ENCODE results near the gene ZNF701. TPM values are rescaled to one million over a fixed set of nuclear protein-coding genes. Genes with fewer than 3 reads are reported as not detected.
"Not testable (repeated sequence)": the region's sequence is repeated elsewhere in the genome, so short reads cannot be mapped to it uniquely, and the experiment has no call there.

ZNF701 gene
- total RNA-seq (2014; rRNA removed; shearing (Covaris generic)): 5.2 and 13.4 TPM in 2 replicates

DNA sequence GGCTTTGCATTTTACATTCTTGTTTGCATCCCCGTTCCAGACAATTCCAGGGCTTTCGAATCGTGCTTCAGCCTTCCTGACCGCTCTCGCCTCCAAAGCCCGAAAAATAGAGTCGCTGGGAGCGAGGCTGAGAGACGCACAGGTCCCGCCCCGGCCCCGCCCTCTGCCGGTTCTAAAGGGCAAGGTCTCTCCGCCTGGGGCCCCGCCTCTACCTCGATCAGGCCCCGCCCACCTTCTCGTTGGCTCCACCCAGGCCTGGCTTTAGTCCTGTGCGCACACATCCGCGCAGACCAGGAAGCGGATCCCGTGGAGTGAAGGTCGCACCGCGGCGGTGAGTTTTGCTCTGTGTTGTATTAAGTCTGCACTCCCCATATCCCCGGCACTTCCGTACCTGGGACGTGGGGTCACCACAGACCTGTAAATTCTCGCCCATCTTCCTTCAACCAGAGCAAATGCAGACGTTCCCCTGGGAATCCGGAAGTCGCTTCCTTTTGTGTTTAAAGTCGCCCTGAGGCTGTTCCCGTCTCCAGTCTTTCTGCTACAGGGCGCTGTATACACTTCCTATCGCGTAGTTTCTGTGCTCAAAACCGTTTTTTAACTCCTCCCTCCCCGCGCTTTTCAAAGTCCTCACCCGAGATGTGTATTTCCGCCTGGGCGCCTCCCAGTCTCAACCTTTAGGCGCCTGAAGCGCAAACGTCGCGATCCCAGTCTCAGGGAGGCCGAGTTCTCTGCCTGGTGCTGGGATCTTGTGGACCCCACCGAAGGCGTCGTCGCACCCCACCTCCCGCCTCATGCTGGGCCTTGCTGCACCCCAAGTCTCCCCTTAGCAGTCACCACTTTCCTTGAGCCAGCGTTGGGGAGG, at the start of gene ZNF701:
Gene ZNF701 (plus strand): TSS at position 288 of the 862 bp plus-strand sequence. CDS start 3,861 bp downstream, outside the sequence.
- peak; percentile 87 for DNase-seq (ENCODE audit: low read depth)

DNA sequence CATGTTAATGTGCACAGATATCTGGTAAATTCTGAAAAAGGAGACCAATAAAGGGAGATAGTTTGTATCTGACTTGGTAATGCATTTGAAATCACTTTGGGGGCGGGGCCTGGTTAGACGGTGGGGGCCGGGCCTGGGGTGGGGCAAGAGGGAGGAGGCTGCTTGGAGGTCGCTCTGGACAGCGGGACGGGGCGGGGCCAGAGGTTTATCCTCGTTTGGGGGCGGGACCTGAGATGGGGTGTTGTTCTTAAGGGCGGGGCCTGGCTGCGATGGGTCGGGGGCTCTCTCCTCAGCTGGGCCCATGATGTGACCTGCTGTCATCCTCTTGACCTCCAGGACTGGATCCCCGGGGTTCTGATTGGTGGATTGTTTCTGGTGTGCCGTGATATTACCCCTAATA, 47.5 kb upstream of the ZNF701 start:
- no peak for DNase-seq (ENCODE audit: low read depth)

DNA sequence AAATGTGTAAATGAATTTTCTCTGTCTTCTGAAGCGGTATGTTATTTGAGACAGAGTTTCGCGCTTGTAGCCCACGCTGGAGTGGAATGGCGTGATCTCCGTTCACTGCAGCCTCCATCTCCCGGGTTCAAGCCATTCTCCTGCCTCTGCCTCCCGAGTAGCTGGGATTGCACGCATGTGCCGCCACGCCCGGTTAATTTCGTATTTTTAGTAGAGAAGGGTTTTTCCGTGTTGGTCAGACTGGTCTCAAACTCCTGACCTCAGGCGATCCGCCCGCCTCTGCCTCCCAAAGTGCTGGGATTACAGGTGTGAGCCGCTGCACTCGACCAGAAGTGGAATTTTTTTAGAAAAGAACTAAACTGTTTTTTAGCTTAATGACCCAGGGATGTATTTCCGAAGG, 46.0 kb upstream of the ZNF701 start:
- DNase-seq (ENCODE audit: low read depth): no peak

DNA sequence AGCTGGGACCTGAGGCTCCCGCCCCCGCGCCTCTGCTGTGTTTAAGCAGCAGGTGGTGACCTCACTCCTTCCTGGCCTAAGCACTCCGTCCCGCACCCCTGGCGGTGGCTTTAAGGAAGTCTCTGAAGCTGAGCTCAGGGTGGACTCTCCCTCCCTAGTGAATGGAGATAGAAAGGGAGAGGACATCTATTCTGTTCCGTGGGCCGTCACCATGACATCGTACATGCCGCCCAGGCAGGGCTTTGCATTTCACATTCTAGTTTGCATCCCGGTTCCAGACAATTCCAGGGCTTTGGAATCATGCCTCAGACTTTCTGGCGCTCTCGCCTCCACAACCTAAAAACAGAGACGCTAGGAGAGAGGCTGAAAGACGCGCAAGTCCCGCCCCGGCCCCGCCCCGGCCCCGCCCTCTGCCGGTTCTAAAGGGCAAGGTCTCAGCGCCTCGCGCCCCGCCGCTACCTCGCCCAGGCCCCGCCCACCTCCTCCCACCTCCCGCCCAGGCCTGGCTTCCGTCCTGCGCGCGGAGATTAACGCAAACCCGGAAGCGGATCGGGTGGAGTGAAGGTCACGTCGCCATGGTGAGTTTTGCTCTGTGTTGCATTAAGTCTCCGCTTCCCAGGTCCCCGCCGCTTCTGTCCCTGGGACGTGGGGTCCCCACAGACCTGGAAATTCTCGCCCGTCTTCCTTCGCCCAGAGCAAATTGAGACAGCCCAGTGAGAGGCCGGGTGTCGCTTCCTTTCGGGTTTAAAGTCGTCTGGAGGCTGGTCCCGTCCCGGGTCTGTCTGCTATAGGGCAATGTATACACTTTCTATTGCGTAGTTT, 42.7 kb upstream of the ZNF701 start, which contains the start of gene ZNF808:
Gene ZNF808 (plus strand): TSS at position 535 of the 822 bp plus-strand sequence. CDS start 15,617 bp downstream, outside the sequence.
- DNase-seq (ENCODE audit: low read depth): peak; percentile 91

DNA sequence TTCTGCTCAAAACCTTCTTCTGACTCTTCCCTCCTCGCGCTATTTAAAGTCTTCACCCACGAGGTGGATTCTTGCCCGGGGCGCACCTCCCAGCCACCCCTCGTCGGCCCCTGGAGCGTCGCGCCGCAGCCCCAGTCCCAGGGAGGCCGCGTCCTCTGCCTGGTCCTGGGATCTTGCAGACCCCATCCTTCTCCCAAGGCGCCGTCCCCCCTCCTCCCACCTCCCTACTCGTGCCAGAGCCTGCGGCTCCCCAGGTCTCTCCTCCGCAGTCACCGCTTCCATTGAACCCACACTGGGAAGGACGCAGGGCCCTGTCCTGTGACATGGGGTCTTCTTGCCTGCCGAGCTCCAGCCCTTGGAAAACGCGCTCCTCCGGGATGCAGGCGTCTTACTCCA, 42.1 kb upstream of the ZNF701 start:
- DNase-seq (ENCODE audit: low read depth): no peak

DNA sequence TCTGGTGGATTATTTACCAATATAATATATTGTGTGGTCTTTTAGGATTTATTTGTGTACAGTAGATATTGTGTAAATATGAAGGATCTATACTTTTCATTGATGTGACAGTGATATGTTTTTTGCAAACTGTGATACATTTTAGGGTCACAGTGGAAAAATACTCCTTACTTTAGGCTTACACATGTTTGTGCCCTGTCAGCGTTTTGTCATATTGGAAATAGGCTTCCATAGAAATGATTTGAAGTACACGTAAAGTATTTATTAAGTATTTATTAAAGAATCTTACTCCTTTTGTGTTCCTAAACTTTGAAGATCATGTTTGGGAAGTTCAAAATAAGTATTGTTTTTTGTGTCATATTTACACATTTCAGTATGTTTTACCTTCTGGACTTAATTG, 37.6 kb upstream of the ZNF701 start:
- no peak for DNase-seq (ENCODE audit: low read depth)

DNA sequence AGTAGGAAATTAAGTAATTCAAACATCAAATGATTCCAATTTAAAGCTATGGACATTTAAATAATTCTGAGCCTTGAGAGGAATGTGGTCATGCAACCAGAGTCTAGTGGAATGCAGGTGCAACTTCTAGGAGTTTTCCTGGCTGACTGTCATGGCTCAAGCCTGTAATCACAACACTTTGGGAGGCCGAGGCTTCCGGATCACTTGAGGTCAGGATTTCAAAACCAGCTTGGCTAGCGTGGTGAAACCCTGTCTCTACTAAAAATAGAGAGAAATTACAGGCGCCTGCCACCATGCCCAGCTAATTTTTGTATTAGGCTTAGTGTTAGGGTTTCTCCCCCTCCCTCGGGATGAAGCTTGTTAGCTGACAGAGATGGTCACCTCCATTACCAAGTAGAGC, 36.2 kb upstream of the ZNF701 start:
- no peak for DNase-seq (ENCODE audit: low read depth)

DNA sequence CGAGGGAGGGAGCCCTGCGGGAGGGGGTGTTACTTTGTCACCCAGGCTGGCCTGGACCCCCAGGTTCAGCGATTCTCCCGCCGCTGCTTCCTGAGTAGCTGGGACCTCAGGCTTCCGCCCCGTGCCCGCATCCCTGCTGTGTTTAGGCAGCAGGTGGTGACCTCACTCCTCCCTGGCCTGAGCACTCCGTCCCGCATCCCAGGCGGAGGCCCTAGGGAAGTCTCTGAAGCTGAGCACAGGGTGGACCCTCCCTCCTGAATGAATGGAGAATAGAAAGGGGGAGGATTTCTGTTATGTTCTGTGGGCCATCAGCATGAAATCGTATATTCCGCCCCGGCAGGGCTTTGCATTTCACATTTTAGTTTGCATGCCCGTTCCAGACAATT, 34.7 kb upstream of the ZNF701 start:
- not testable (repeated sequence) for DNase-seq (ENCODE audit: low read depth)

DNA sequence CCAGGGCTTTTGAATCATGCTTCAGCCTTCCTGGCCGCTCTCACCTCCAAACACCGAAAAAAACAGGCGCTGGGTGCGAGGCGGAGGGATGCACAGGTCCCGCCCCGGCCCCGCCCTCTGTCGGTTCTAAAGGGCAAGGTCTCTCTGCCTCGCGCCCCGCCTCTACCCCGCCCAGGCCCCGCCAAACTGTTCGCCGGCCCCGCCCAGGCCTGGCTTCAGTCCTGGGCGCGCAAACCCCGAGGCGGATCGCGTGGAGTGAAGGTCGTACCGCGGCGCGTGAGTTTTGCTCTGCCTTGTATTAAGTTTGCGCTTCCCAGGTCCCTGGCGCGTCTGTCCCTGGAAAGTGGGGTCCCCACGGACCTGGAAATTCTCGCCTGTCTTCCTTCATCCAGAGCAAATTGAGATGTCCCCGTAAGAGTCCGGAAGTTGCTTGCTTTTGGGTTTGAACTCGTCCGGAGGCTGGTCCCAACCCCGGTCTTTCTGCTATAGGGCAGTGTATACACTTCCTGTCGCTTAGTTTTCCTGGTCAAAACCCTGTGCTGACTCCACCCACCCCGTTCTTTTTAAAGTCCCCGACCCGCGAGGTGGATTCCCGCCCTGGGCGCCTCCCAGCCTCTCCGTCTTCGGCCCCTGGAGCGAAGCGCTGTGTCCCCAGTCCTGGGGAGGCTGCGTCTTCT, 34.2 kb upstream of the ZNF701 start:
- DNase-seq (ENCODE audit: low read depth): no peak

DNA sequence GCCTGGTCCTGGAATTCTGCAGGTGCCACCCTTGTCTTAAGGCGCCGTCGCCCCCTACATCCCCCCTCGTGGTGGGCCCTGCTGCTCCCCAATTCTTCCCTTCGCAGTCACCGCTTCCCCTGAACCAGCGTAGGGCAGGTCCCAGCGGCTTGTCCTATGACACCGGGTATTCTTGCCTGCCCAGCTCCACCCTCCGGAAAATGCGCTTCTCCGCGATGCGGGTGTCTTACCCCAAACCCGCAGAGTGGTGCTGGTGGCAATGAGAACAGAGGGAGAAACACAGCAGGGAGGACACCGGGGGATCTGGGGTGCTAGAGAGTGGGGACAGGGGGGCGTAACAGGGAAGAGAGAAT, 33.7 kb upstream of the ZNF701 start:
- DNase-seq (ENCODE audit: low read depth): no peak

DNA sequence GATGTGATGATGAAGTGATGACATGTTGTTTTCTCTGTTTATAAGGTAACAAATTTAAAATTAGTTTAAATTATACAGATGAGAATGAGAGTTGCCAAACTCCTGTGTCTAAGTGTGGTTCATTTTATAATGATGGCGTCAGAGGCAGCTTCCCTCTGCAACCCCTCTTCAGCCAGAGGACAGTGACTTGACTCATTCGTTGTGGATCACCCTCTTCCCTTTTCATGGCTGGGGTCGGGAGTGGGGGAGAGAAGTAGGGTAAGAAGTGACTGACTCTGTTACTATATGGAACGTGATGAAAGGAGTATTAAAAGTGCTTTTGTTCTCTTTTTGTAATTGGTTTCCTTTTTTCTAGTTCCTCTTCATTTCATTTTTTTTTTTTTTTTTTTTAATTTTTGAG, 31.3 kb upstream of the ZNF701 start:
- DNase-seq (ENCODE audit: low read depth): not testable (repeated sequence)

DNA sequence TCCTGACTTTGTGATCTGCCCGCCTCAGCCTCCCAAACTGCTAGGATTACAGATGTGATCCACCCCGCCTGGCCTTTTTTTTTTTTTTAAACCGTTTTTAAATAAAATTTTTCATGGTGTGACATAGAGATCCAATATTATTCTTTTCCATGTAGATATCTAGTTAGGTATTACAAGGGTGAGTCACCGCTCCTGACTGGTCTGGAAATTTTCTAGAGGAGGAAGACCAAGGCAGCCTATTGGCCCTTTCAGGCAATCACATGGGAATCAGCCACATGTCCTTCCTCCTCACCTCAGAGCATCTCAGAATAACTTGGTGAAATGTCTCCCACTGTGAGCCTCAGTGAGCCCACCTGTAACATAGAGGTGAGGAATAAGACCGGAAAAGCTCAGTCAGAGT, 28.9 kb upstream of the ZNF701 start:
- not testable (repeated sequence) for DNase-seq (ENCODE audit: low read depth)

DNA sequence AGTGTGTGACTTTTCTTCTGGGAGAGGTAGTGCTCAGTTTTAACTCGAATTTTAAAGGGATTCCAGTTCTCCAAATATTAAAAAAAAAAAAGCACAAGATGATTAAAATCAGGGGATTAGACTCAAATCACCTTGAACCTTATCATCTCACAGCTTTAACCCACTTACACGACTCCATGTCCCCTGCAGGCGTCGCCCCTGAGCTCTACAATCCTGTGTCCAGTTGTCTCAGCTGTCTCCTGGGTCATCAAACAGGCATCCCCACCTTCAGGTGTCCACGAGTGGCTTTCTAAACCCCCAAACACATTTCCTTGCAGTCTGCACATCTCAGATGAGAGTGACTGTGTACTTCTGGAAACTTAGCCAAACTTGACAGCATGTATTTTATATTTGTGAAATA, 28.5 kb upstream of the ZNF701 start:
- no peak for DNase-seq (ENCODE audit: low read depth)

DNA sequence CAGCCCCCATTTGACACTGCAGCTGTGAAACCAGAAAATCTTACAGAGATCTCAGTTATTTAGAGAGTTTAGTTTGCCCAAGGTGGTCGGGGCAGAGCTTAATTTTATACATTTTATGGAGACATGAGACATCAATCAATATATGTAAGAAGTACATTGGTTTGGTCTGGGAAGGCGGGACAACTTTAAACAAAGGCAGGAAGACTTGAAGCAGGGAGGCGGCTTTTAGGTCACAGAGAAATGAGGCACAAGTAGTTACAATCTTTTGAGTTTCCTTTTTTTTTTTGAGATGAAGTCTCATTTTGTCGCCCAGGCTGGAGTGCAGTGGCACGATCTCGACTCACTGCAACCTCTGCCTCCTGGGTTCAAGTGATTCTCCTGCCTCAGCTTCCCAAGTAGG, 27.5 kb upstream of the ZNF701 start:
- DNase-seq (ENCODE audit: low read depth): not testable (repeated sequence)

DNA sequence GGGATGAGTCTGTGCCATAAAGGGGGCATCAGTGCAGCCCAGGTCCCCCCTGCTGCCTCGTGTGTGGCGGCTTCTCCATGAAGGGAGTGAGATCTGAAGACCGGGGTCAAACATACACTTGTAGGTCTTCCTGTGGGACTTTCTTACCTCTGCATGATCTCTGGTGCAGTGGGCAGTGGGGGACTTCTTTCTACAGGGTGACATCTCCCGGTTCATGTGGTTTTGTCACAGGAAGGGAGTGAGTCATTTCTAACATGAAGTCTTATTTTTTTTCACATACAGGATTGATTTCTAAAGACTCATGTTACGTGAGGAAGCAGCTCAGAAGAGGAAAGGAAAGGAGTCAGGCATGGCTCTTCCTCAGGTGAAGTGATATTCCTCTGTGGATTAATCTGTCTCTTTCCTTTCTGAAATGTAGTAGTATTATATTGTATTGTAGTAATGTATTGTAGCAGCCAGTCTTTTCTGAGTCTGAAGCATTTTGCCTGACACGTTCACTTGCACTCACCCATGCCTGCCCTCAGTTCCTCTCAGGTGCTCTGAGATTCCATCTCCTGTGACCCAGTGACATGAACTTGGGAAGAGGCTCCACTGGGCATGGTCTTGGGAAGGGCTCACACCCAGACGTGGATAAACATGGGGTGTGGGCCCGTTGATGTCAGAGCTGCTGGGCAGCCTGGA, 27.0 kb upstream of the ZNF701 start:
- DNase-seq (ENCODE audit: low read depth): peak; percentile 38

DNA sequence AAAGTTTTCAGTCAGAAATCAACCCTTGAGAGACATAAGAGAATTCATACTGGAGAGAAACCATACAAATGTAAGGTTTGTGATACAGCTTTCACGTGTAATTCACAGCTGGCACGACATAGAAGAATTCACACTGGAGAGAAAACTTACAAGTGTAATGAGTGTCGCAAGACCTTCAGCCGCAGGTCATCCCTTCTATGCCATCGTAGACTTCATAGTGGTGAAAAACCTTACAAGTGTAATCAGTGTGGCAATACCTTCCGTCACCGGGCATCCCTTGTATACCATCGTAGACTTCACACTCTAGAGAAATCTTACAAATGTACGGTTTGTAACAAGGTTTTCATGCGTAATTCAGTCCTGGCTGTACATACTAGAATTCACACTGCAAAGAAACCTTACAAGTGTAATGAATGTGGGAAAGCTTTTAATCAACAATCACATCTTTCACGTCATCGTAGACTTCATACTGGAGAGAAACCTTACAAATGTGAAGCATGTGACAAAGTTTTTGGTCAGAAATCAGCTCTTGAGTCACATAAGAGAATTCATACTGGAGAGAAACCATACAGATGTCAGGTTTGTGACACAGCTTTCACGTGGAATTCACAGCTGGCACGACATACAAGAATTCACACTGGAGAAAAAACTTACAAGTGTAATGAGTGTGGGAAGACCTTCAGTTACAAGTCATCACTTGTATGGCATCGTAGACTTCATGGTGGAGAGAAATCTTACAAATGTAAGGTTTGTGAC, 15.7 kb upstream of the ZNF701 start:
- no peak for DNase-seq (ENCODE audit: low read depth)

DNA sequence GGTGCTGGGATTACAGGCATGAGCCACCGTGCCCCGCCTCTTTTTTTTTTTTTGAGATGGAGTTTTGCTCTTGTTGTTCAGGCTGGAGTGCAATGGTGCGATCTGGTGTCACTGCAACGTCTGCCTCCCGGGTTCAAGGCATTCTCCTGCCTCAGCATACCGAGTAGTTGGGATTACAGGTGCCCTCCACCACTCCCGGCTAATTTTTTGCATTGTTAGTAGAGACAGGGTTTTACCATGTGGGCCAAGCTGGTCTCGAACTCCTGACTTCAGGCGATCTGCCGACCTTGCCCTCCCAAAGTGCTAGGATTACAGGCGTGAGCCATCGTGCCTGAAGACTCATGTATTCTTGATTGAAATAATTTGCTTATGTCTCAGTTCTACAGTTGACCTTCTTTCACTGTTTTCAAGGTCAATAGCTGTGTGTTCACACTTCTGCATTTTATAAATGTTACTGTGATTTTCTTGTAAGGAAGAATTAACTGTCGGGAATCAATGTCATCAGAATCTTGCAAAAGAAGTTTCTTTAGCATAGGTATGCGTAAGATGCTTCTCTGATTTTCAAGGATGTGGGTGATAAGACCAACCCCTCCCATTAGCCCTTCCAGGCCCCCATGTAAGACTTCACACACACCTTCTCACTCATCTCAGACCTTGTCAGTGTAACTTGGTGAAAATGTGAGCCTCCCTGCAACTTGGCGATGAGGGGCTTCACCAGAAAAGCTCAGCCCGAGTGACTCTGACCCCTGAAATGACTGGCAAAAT, 12.7 kb upstream of the ZNF701 start:
- DNase-seq (ENCODE audit: low read depth): no peak

DNA sequence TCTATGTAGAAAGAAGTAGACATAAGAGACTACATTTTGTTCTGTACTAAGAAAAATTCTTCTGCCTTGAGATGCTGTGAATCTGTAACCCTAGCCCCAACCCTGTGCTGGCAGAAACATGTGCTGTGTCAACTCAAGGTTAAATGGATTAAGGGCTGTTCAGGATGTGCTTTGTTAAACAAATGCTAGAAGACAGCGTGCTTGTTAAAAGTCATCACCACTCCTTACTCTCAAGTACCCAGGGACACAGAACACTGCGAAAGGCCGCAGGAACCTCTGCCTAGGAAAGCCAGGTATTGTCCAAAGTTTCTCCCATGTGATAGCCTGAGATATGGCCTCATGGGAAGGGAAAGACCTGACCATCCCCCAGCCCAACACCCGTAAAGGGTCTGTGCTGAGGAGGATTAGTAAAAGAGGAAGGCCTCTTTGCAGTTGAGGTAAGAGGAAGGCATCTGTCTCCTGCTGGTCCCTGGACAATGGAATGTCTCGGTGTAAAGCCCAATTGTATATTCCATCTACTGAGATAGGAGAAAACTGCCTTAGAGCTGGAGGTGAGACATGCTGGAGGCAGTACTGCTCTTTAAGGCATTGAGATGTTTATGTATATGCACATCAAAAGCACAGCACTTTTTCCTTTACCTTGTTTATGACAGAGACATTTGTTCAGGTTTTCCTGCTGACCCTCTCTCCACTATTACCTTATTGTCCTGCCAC, 11.2 kb upstream of the ZNF701 start:
- DNase-seq (ENCODE audit: low read depth): not testable (repeated sequence)

DNA sequence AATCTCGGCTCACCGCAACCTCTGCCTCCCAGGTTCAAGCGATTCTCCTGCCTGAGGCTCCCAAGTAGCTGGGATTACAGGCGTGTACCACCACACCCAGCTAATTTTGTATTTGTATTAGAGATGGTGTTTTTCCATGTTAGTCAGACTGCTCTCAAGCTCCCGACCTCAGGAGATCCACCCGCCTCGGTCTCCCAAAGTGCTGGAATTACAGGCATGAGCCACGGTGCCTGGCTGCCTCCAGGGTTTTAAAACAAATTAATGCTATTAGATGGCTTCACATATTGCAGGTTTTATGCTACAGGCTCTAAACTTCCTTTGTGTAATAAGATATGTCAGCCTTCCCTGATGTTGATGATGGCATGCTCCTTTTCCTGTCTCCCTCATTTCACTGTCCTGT, 8.5 kb upstream of the ZNF701 start:
- DNase-seq (ENCODE audit: low read depth): not testable (repeated sequence)

Measured in M059J (cell line).